HCEC 1CT (cell line): ENCODE measurements around the gene GPX4.

ENCODE experiments used
- DNase-seq: peaks from one replicate; pipeline ENCODE4 v3.0.0-alpha.2; 2017

Gene GPX4

GRCh38 chr19:1085053-1085658, 18.6 kb upstream of the GPX4 start:
- DNase-seq, result no peak

GRCh38 chr19:1085676-1086442, 17.9 kb upstream of the GPX4 start:
- DNase-seq, result no peak

- no peak for DNase-seq
Observed at GRCh38 chr19:1086613-1087012, 17.2 kb upstream of the GPX4 start.

- no peak for DNase-seq
Observed at GRCh38 chr19:1087813-1088415, 15.9 kb upstream of the GPX4 start.

GRCh38 chr19:1088416-1089010, 15.3 kb upstream of the GPX4 start:
- DNase-seq, result no peak

GRCh38 chr19:1089126-1089771, 14.5 kb upstream of the GPX4 start:
- DNase-seq, result no peak

GRCh38 chr19:1089891-1090290, 13.9 kb upstream of the GPX4 start:
- no peak for DNase-seq

- DNase-seq, result no peak
Observed at GRCh38 chr19:1090731-1091543, 12.9 kb upstream of the GPX4 start.

GRCh38 chr19:1091544-1092175, 12.1 kb upstream of the GPX4 start:
- DNase-seq, result no peak

GRCh38 chr19:1093330-1093729, 10.5 kb upstream of the GPX4 start:
- no peak for DNase-seq

GRCh38 chr19:1093811-1094553, 9.8 kb upstream of the GPX4 start:
- DNase-seq, result no peak

GRCh38 chr19:1094655-1094977, 9.2 kb upstream of the GPX4 start:
- no peak for DNase-seq

- DNase-seq, result peak; percentile 97
Observed at GRCh38 chr19:1094978-1095701, 8.7 kb upstream of the GPX4 start, which contains the start of gene POLR2E. Gene POLR2E, minus strand, starts transcription at chr19:1095375. Its CDS starts 60 bp downstream, at chr19:1095315.

- DNase-seq, result no peak
Observed at GRCh38 chr19:1097810-1098176, 6.0 kb upstream of the GPX4 start.

GRCh38 chr19:1098177-1099051, 5.4 kb upstream of the GPX4 start:
- no peak for DNase-seq

- DNase-seq, result peak; percentile 17
Observed at GRCh38 chr19:1101337-1101698, 2.5 kb upstream of the GPX4 start.

GRCh38 chr19:1102407-1103131, 1.2 kb upstream of the GPX4 start:
- DNase-seq, result peak; percentile 98

- DNase-seq, result no peak
Observed at GRCh38 chr19:1103132-1103707, 574 bp upstream of the GPX4 start.
